OCI-LY3 (cell line): ENCODE results near the gene NXN.

Experiments used
- EZH2phosphoT487 ChIP-seq: fragments of 200-600 bp; shearing (Covaris generic); IDR thresholded peaks from 2 replicates; pipeline ENCODE4 v1.6.1; 2018; ENCODE audit warnings: antibody characterized with exemption, mixed run types, low read depth
- TF ChIP-seq, protein P1 (sequence below): fragments of 200-600, 300-600 bp; sonication (generic); IDR thresholded peaks from 2 replicates; pipeline ENCODE4 v1.5.1; 2014; ENCODE audit warnings: antibody characterized with exemption, low read length, low read depth

DNA sequence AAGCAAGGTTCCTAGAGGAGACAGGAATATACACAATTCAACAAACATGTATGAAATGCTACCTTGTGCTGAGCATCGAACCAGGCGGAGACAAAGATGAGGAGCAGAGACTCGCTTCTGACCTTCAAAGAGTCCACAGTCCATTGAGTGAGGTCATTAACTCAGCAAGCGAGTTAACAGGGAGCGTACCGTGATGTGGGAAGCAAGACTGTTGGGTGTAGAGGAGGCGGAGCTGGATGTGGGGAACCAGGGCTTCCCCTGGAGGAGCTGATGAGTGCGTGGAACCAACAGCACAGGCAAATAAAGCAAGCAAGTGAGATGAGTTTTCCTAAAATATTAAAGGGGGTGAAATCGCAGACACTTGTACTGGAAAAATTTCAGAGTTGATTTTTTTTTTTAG is 65.0 kb downstream of the NXN start:
- TF ChIP-seq, protein P1, sequence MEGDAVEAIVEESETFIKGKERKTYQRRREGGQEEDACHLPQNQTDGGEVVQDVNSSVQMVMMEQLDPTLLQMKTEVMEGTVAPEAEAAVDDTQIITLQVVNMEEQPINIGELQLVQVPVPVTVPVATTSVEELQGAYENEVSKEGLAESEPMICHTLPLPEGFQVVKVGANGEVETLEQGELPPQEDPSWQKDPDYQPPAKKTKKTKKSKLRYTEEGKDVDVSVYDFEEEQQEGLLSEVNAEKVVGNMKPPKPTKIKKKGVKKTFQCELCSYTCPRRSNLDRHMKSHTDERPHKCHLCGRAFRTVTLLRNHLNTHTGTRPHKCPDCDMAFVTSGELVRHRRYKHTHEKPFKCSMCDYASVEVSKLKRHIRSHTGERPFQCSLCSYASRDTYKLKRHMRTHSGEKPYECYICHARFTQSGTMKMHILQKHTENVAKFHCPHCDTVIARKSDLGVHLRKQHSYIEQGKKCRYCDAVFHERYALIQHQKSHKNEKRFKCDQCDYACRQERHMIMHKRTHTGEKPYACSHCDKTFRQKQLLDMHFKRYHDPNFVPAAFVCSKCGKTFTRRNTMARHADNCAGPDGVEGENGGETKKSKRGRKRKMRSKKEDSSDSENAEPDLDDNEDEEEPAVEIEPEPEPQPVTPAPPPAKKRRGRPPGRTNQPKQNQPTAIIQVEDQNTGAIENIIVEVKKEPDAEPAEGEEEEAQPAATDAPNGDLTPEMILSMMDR = no peak
- TF ChIP-seq EZH2phosphoT487 = no peak
